SU-DHL-6 (cell line): ENCODE data around the gene ZMYND11.

Experiments
- H2AFZ ChIP-seq: fragments of 200-600 bp; sonication (generic); 2 replicates; pipeline ENCODE4 v1.6.1; 2014; ENCODE audit warnings: low read depth, mild to moderate bottlenecking, moderate library complexity, mixed read lengths, antibody characterized with exemption, low read length; ENCODE audit not compliant: severe bottlenecking
- H3F3A ChIP-seq: fragments of 200-600 bp; shearing (Covaris generic); 2 replicates; pipeline ENCODE4 v1.6.0; 2016; ENCODE audit warnings: antibody characterized with exemption, mild to moderate bottlenecking; ENCODE audit not compliant: insufficient read depth
- H3K27ac ChIP-seq: fragments of 200-600 bp; sonication (generic); 2 replicates; pipeline ENCODE4 v1.5.1; 2016; ENCODE audit warnings: low read depth, mild to moderate bottlenecking, low read length, moderate library complexity, mixed read lengths
- H3K27me3 ChIP-seq: fragments of 200-600 bp; sonication (generic), shearing (Covaris generic); 2 replicates; pipeline ENCODE4 v1.6.0; 2014; ENCODE audit warnings: mild to moderate bottlenecking, low read length
- H3K36me3 ChIP-seq: fragments of 200-600 bp; sonication (generic); 2 replicates; pipeline ENCODE4 v1.6.1; 2014; ENCODE audit warnings: mild to moderate bottlenecking, low read length, mixed read lengths
- H3K4me2 ChIP-seq: fragments of 300-600, 200-600 bp; shearing (Covaris generic), sonication (generic); 2 replicates; pipeline ENCODE4 v1.6.0; 2014; ENCODE audit warnings: low read length, low read depth, mild to moderate bottlenecking; ENCODE audit not compliant: poor library complexity, severe bottlenecking
- H3K4me3 ChIP-seq: fragments of 200-600 bp; sonication (generic); 2 replicates; pipeline ENCODE4 v1.5.1; 2014; ENCODE audit warnings: antibody characterized with exemption, low read length, mild to moderate bottlenecking, mixed read lengths; ENCODE audit not compliant: insufficient read depth, poor library complexity, severe bottlenecking
- H3K79me2 ChIP-seq: fragments of 200-600 bp; sonication (generic); 2 replicates; pipeline ENCODE4 v1.6.1; 2014; ENCODE audit warnings: mild to moderate bottlenecking, low read length, moderate library complexity; ENCODE audit not compliant: insufficient read depth
- H3K9ac ChIP-seq: fragments of 200-600 bp; sonication (generic); 2 replicates; pipeline ENCODE4 v1.7.0; 2014; ENCODE audit warnings: mild to moderate bottlenecking, low read length
- H3K9me2 ChIP-seq: fragments of 200-600 bp; sonication (generic); replicated peaks from 2 replicates; pipeline ENCODE4 v1.6.1; 2014; ENCODE audit warnings: low read length; ENCODE audit not compliant: insufficient read depth
- H3K9me3 ChIP-seq: fragments of 200-600 bp; sonication (generic); 2 replicates; pipeline ENCODE4 v1.6.1; 2014; ENCODE audit warnings: low read length, mixed read lengths; ENCODE audit not compliant: insufficient read depth
- H4K20me1 ChIP-seq: fragments of 200-600 bp; sonication (generic); 2 replicates; pipeline ENCODE4 v1.6.1; 2014; ENCODE audit warnings: low read depth, mild to moderate bottlenecking, antibody characterized with exemption, low read length, moderate library complexity, mixed read lengths
- CTCF ChIP-seq: fragments of 200-600 bp; sonication (generic); IDR thresholded peaks from one replicate; pipeline ENCODE4 v1.5.1; 2017; ENCODE audit warnings: antibody characterized with exemption, mild to moderate bottlenecking, low read length, moderate library complexity; ENCODE audit not compliant: insufficient read depth, poor library complexity, severe bottlenecking
- EZH2phosphoT487 ChIP-seq: fragments of 200-600 bp; sonication (generic), shearing (Covaris generic); conservative IDR thresholded peaks from 2 replicates; pipeline ENCODE4 v1.6.1; 2018; ENCODE audit warnings: mild to moderate bottlenecking, antibody characterized with exemption, low read length, moderate library complexity, mixed read lengths

Gene ZMYND11

GRCh38 chr10:241966-242643 lies 106.8 kb downstream of the ZMYND11 start:
- Histone ChIP-seq H3K27me3 (no peaks in the 10 kb centered on the region), H3F3A (no peaks in the 10 kb centered on the region), H3K27ac (no peak overlapping the region), H2AFZ (no peak overlapping the region), H3K36me3 (no peaks in the 10 kb centered on the region), H3K4me2 (no peak overlapping the region), H3K9ac (no peak overlapping the region), H4K20me1 (no peaks in the 10 kb centered on the region), H3K79me2 (no peaks in the 10 kb centered on the region), H3K9me2 (no peaks in the 10 kb centered on the region), H3K9me3 (no peaks in the 10 kb centered on the region), H3K4me3 (no peak overlapping the region)
- TF ChIP-seq CTCF (no peak), EZH2phosphoT487 (no peak)

GRCh38 chr10:244227-244626 lies 109.0 kb downstream of the ZMYND11 start:
- no peaks in the 10 kb centered on the region for H3K9me3 ChIP-seq
- H3K9ac ChIP-seq = no peak overlapping the region
- H3K79me2 ChIP-seq = no peaks in the 10 kb centered on the region
- no peak overlapping the region for H3K27ac ChIP-seq
- TF ChIP-seq EZH2phosphoT487 (no peak), CTCF (no peak)
- no peaks in the 10 kb centered on the region for H3F3A ChIP-seq
- no peak overlapping the region for H3K4me2 ChIP-seq
- H3K4me3 ChIP-seq = no peak overlapping the region
- H3K27me3 ChIP-seq = no peaks in the 10 kb centered on the region
- no peaks in the 10 kb centered on the region for H3K9me2 ChIP-seq
- H4K20me1 ChIP-seq = no peaks in the 10 kb centered on the region
- H3K36me3 ChIP-seq = no peaks in the 10 kb centered on the region
- H2AFZ ChIP-seq = no peak overlapping the region

GRCh38 chr10:246431-246830 lies 111.2 kb downstream of the ZMYND11 start:
- H3K79me2 ChIP-seq = no peaks in the 10 kb centered on the region
- H3K4me3 ChIP-seq = no peak overlapping the region
- H3K9ac ChIP-seq = no peak overlapping the region
- H3F3A ChIP-seq = no peaks in the 10 kb centered on the region
- H3K27me3 ChIP-seq = no peaks in the 10 kb centered on the region
- no peak overlapping the region for H2AFZ ChIP-seq
- no peaks in the 10 kb centered on the region for H3K36me3 ChIP-seq
- H3K9me2 ChIP-seq = no peaks in the 10 kb centered on the region
- no peaks in the 10 kb centered on the region for H4K20me1 ChIP-seq
- H3K9me3 ChIP-seq = no peaks in the 10 kb centered on the region
- H3K27ac ChIP-seq = no peak overlapping the region
- no peak for TF ChIP-seq EZH2phosphoT487
- TF ChIP-seq CTCF = no peak
- no peak overlapping the region for H3K4me2 ChIP-seq
